IMR-90 (cell line): Measurements from ENCODE around the gene SLC15A3. TPM values are rescaled to one million over a fixed set of nuclear protein-coding genes. Genes with fewer than 3 reads are reported as not detected.

ENCODE experiments used
- ATAC-seq: fragments of 200-7000 bp; cut with Tn5 transposase; 2 replicates; pipeline ENCODE4 v1.9.1; 2020; ENCODE audit warnings: low read depth, mild to moderate bottlenecking, moderate library complexity
- BruUV-seq: library from RNA; stranded (reverse); fragments of 400-500 nt; replicated peaks from 2 replicates; lab custom pipeline; 2021; lab: Mats Ljungman, UMichigan
- CTCF ChIA-PET: fragments of 300-600 bp; formaldehyde crosslinking; extraction: SDS; loops from one replicate; lab custom pipeline; 2021; ENCODE audit warnings: antibody characterized with exemption; lab: Yijun Ruan, JAX
- POLR2A ChIA-PET: fragments of 300-600 bp; sonication (Branson Sonifier 250); formaldehyde crosslinking; loops from one replicate; lab custom pipeline; 2022; ENCODE audit warnings: antibody characterized with exemption; ENCODE audit not compliant: unreplicated experiment; lab: Charles Lee
- DNase-seq: peaks from one replicate; pipeline ENCODE4 v3.0.0; 2013
- H2AFZ ChIP-seq: replicated peaks from 2 replicates; pipeline ENCODE3; 2013; ENCODE audit warnings: low read length, mild to moderate bottlenecking; ENCODE audit not compliant: poor library complexity
- H2AK5ac ChIP-seq: 2 replicates; pipeline ENCODE4 v1.6.1; 2013; ENCODE audit warnings: low read depth, low read length, inconsistent platforms
- H2AK9ac ChIP-seq: replicated peaks from 2 replicates; pipeline ENCODE3; 2013; ENCODE audit warnings: mild to moderate bottlenecking, low read depth, low read length, moderate library complexity; ENCODE audit not compliant: poor library complexity
- H2BK120ac ChIP-seq: 2 replicates; pipeline ENCODE4 v1.6.1; 2013; ENCODE audit warnings: low read depth, low read length, inconsistent platforms
- H2BK15ac ChIP-seq: 3 replicates; pipeline ENCODE4 v1.6.1; 2013; ENCODE audit warnings: low read depth, low read length, inconsistent platforms
- H2BK20ac ChIP-seq: 2 replicates; pipeline ENCODE4 v1.6.1; 2013; ENCODE audit warnings: low read depth, mild to moderate bottlenecking, inconsistent platforms, low read length, moderate library complexity
- H2BK5ac ChIP-seq: 2 replicates; pipeline ENCODE4 v1.6.1; 2013; ENCODE audit warnings: mild to moderate bottlenecking, low read depth, low read length, inconsistent platforms; ENCODE audit not compliant: poor library complexity, severe bottlenecking
- H3K14ac ChIP-seq: replicated peaks from 2 replicates; pipeline ENCODE4 v1.6.1; 2013; ENCODE audit warnings: low read depth, low read length, inconsistent platforms
- H3K18ac ChIP-seq: 2 replicates; pipeline ENCODE4 v1.6.1; 2013; ENCODE audit warnings: low read depth, low read length, control low read depth
- H3K23ac ChIP-seq: 2 replicates; pipeline ENCODE4 v1.6.1; 2013; ENCODE audit warnings: low read depth, low read length, inconsistent platforms
- H3K27ac ChIP-seq: 2 replicates; pipeline ENCODE4 v1.5.1; 2013; ENCODE audit warnings: mild to moderate bottlenecking, control low read depth, low read length; ENCODE audit not compliant: insufficient read depth
- H3K27me3 ChIP-seq: 2 replicates; pipeline ENCODE4 v1.6.1; 2013; ENCODE audit warnings: low read length; ENCODE audit not compliant: control insufficient read depth, insufficient read depth
- H3K36me3 ChIP-seq: 2 replicates; pipeline ENCODE4 v1.6.1; 2013; ENCODE audit warnings: low read length, mixed read lengths; ENCODE audit not compliant: control insufficient read depth, insufficient read depth
- H3K4ac ChIP-seq: 2 replicates; pipeline ENCODE4 v1.6.1; 2013; ENCODE audit warnings: low read depth, low read length, inconsistent platforms
- H3K4me1 ChIP-seq: 2 replicates; pipeline ENCODE4 v1.6.1; 2013; ENCODE audit warnings: low read length, mixed read lengths; ENCODE audit not compliant: control insufficient read depth, insufficient read depth
- H3K4me2 ChIP-seq: 2 replicates; pipeline ENCODE4 v1.6.1; 2013; ENCODE audit warnings: low read depth, mild to moderate bottlenecking, control low read depth, low read length, moderate library complexity
- H3K4me3 ChIP-seq: 2 replicates; pipeline ENCODE4 v1.5.1; 2013; ENCODE audit warnings: low read depth, mild to moderate bottlenecking, control low read depth, low read length, moderate library complexity; ENCODE audit not compliant: insufficient read depth
- H3K56ac ChIP-seq: 2 replicates; pipeline ENCODE4 v1.6.1; 2013; ENCODE audit warnings: low read length, inconsistent platforms; ENCODE audit not compliant: insufficient read depth; ENCODE audit errors: extremely low read depth
- H3K79me1 ChIP-seq, 2 experiments: 2 replicates each; pipeline ENCODE4 v1.6.1; 2013; ENCODE audit warnings: low read length in 2 of 2, inconsistent platforms in 1 of 2, low read depth in 1 of 2
- H3K9ac ChIP-seq: 2 replicates; pipeline ENCODE4 v1.6.1; 2013; ENCODE audit warnings: low read depth, low read length, control low read depth
- H3K9me1 ChIP-seq: 2 replicates; pipeline ENCODE4 v1.6.1; 2013; ENCODE audit warnings: low read length, inconsistent platforms; ENCODE audit not compliant: insufficient read depth
- H3K9me3 ChIP-seq: 2 replicates; pipeline ENCODE4 v1.6.1; 2013; ENCODE audit warnings: low read length; ENCODE audit not compliant: control insufficient read depth, insufficient read depth
- H4K20me1 ChIP-seq: 2 replicates; pipeline ENCODE4 v1.6.1; 2013; ENCODE audit warnings: low read length, inconsistent platforms; ENCODE audit not compliant: insufficient read depth
- H4K5ac ChIP-seq: 2 replicates; pipeline ENCODE4 v1.6.1; 2013; ENCODE audit warnings: mild to moderate bottlenecking, low read depth, low read length, control low read depth
- H4K8ac ChIP-seq, 2 experiments: 2 replicates each; pipeline ENCODE4 v1.6.1; 2013; ENCODE audit warnings: low read depth in 2 of 2, low read length in 2 of 2, control low read depth in 1 of 2, inconsistent platforms in 1 of 2
- H4K91ac ChIP-seq: 2 replicates; pipeline ENCODE4 v1.6.1; 2013; ENCODE audit warnings: low read depth, low read length, inconsistent platforms; ENCODE audit not compliant: insufficient read depth
- CHD1 ChIP-seq: IDR thresholded peaks from 2 replicates; pipeline ENCODE4 v1.6.1; 2012; ENCODE audit warnings: low read depth, low read length, improper control_type of control experiment
- ELK1 ChIP-seq: fragments of 150-350 bp; IDR thresholded peaks from 2 replicates; pipeline ENCODE4 v1.6.1; 2016; ENCODE audit warnings: low read depth, mild to moderate bottlenecking, low read length, moderate library complexity, borderline replicate concordance
- FOS ChIP-seq: fragments of 150-350 bp; IDR thresholded peaks from 2 replicates; pipeline ENCODE4 v1.6.1; 2016; ENCODE audit warnings: low read depth, low read length
- MAZ ChIP-seq: IDR thresholded peaks from 2 replicates; pipeline ENCODE4 v1.6.1; 2012; ENCODE audit warnings: low read depth, mild to moderate bottlenecking, low read length, improper control_type of control experiment, moderate library complexity, borderline replicate concordance
- MXI1 ChIP-seq: IDR thresholded peaks from 2 replicates; pipeline ENCODE4 v1.6.1; 2012; ENCODE audit warnings: low read depth, mild to moderate bottlenecking, low read length, moderate library complexity, borderline replicate concordance
- NFE2L2 ChIP-seq: fragments of 150-350 bp; IDR thresholded peaks from 2 replicates; pipeline ENCODE4 v1.6.1; 2016; ENCODE audit warnings: low read depth, mild to moderate bottlenecking, low read length
- RAD21 ChIP-seq: IDR thresholded peaks from 2 replicates; pipeline ENCODE4 v1.6.1; 2012; ENCODE audit warnings: low read length, improper control_type of control experiment
- RFX5 ChIP-seq: IDR thresholded peaks from 2 replicates; pipeline ENCODE4 v1.8.0; 2012; ENCODE audit warnings: low read depth, mild to moderate bottlenecking, low read length, moderate library complexity
- SMC3 ChIP-seq: fragments of 150-350 bp; IDR thresholded peaks from 2 replicates; pipeline ENCODE4 v1.6.1; 2016; ENCODE audit warnings: low read depth, mild to moderate bottlenecking, antibody characterized with exemption, low read length, moderate library complexity
- WGBS, 2 experiments: methylation state at CpG; one replicate each; pipeline versions ENCODE4 v1.1.5 to v1.1.7; 2013; ENCODE audit warnings: missing lambda C conversion rate in 2 of 2; ENCODE audit not compliant: insufficient read length in 1 of 2; ENCODE audit errors: extremely low coverage in 2 of 2; 5-methylcytosine and 5-hydroxymethylcytosine counted together
- dilution Hi-C: fragments of 300-500 bp; cut with HindIII; formaldehyde crosslinking; loops from one replicate; pipeline ENCODE4 v1.14.3; 2018; ENCODE audit warnings: low sequenced_read_pairs; ENCODE audit not compliant: unreplicated experiment
- in situ Hi-C: fragments of 300-500 bp; cut with MboI; formaldehyde crosslinking; loops from 3 replicates; pipeline ENCODE4 v1.14.3; 2019; ENCODE audit warnings: low sequenced_read_pairs, inconsistent platforms, mixed read lengths
- intact Hi-C: fragments of 100-400 bp; cut with micrococcal nuclease; formaldehyde crosslinking; loops from 2 replicates; pipeline ENCODE4 v1.10.0; 2022
- polyA plus RNA-seq, 3 experiments: library from polyadenylated mRNA; depleted of rRNA; stranded (reverse); fragments of >200 nt; gene quantifications; 2 replicates each; pipeline ENCODE4 v1.2.3, GENCODE V29; 2012; ENCODE audit warnings: low replicate concordance in 1 of 3
- total RNA-seq: library from RNA; depleted of rRNA; stranded (reverse); fragments of >200 nt; gene quantifications from 2 replicates; pipeline ENCODE4 v1.2.3, GENCODE V29; 2012
- TF ChIP-seq, protein P1 (sequence below): conservative IDR thresholded peaks from 2 replicates; pipeline ENCODE4 v1.5.1; 2012; ENCODE audit warnings: mild to moderate bottlenecking, low read depth, low read length, improper control_type of control experiment

The SLC15A3 gene
- total and polyA plus RNA-seq, 2 of the 4 experiments (the other 2 are of a cell fraction) = 3.2 to 4.4 TPM

DNA sequence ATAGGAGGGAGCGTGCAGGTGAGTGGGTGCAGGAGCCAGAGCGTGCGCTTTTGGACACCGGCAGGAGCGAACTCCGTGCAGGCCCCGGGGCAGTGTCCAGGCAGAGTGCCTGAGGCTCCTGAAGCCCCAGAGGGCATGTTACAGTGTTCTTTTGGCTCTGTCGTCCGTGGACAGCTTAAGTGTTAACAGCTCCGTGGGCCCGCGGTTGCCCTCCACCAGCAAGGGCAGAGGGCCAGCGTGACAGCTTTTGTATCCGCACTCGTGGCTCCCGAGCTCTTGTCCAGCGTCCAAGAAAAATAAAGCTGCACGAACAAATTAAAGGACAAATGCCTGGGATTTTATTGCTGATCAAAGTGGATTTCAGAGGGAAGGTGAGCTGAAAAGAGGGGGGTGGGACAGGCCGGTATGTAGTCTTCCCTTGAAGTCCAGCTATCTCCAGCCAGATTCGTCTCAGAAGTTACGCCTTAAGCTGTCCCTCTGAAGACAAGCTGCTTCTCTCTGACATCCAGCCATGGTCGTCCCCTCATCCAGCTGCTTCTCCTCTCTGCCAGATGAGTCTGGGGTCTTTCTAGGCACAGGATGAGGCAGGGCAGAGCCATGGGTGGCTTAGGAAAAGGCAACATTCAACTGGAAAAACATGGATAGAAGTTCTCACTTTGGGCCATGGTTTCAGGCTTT lies 39.0 kb downstream of the SLC15A3 start:
- Histone ChIP-seq H3K18ac (no peak overlapping the region), H3K23ac (peak overlapping the region; percentile 82; the same call in 1 of the 2 replicates), H3K27ac (no peak overlapping the region), H4K8ac (peak overlapping the region; percentile 42 to 100), H3K14ac (peak overlapping the region; percentile 99), H2AK5ac (0 out of 2 replicates have a peak overlapping the region, but pooled peaks have one; percentile 47), H3K9me1 (peaks cover 7% of the 10 kb centered on the region), H2AK9ac (no peak overlapping the region), H2BK15ac (0 out of 3 replicates have a peak overlapping the region, but pooled peaks have one; percentile 98), H2AFZ (peak overlapping the region; percentile 99), H4K20me1 (peaks cover 3% of the 10 kb centered on the region; the same call in 1 of the 2 replicates), H3K27me3 (peaks cover 10% of the 10 kb centered on the region), H3K56ac (peak overlapping the region; percentile 11; the same call in 1 of the 2 replicates), H4K91ac (peak overlapping the region; percentile 100), H4K5ac (peak overlapping the region; percentile 83), H3K4me2 (peak overlapping the region; percentile 75; the same call in 1 of the 2 replicates), H3K4ac (peak overlapping the region; percentile 98), H2BK120ac (peak overlapping the region; percentile 28), H3K79me1 (peaks cover 11 to 32% of the 10 kb centered on the region in 2 experiments), H2BK5ac (no peak overlapping the region), H3K4me3 (no peak overlapping the region), H3K9me3 (no peaks in the 10 kb centered on the region), H3K4me1 (peaks cover 4% of the 10 kb centered on the region; the same call in 1 of the 2 replicates), H3K9ac (peak overlapping the region; percentile 95; the same call in 1 of the 2 replicates), H2BK20ac (no peak overlapping the region), H3K36me3 (no peaks in the 10 kb centered on the region)
- WGBS, 2 experiments = 71% methylated on average over 13 of the region's 22 CpGs; no CpG with 5 or more reads in 1 of the 2 experiments
- CTCF ChIA-PET = interaction anchor here (0.6 kb wide), 3 partner anchors 25 to 231 kb away, joined by 3 to 4 read pairs (median 4); no protein-coding TSS in a partner anchor
- TF ChIP-seq, protein P1, sequence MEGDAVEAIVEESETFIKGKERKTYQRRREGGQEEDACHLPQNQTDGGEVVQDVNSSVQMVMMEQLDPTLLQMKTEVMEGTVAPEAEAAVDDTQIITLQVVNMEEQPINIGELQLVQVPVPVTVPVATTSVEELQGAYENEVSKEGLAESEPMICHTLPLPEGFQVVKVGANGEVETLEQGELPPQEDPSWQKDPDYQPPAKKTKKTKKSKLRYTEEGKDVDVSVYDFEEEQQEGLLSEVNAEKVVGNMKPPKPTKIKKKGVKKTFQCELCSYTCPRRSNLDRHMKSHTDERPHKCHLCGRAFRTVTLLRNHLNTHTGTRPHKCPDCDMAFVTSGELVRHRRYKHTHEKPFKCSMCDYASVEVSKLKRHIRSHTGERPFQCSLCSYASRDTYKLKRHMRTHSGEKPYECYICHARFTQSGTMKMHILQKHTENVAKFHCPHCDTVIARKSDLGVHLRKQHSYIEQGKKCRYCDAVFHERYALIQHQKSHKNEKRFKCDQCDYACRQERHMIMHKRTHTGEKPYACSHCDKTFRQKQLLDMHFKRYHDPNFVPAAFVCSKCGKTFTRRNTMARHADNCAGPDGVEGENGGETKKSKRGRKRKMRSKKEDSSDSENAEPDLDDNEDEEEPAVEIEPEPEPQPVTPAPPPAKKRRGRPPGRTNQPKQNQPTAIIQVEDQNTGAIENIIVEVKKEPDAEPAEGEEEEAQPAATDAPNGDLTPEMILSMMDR = no peak
- TF ChIP-seq MXI1 = no peak
- TF ChIP-seq SMC3 = no peak
- no peak for TF ChIP-seq FOS
- no peak for TF ChIP-seq NFE2L2
- TF ChIP-seq MAZ = no peak
- no peak for TF ChIP-seq RAD21
- no peak for TF ChIP-seq ELK1
- no peak for TF ChIP-seq RFX5
- TF ChIP-seq CHD1 = no peak
- no peak for DNase-seq
- ATAC-seq = no peak
- intact Hi-C loops (no loop called here), dilution Hi-C loops (no loop called here), in situ Hi-C loops (loop anchor here (25.0 kb wide), 1 partner anchor 1326 kb away; no protein-coding TSS in a partner anchor)
- POLR2A ChIA-PET = no interaction called here
- no TSS peak for BruUV-seq
